B cell (primary cell): ENCODE measurements around the gene UBASH3B. TPM values are rescaled to one million over a fixed set of nuclear protein-coding genes. Genes with fewer than 3 reads are reported as not detected.

Experiments used
- ATAC-seq: fragments of 200-7000 bp; cut with Tn5 transposase; one replicate; pipeline ENCODE4 v1.10.0; 2021; ENCODE audit warnings: low read depth, mild to moderate bottlenecking, moderate number of reproducible peaks, moderate library complexity
- CTCF ChIA-PET: fragments of 350-600 bp; sonication (Branson Sonifier 250); formaldehyde crosslinking; loops from one replicate; lab custom pipeline; 2021; ENCODE audit warnings: antibody characterized with exemption, inconsistent platforms; lab: Charles Lee
- POLR2A ChIA-PET: fragments of 350-600 bp; sonication (Branson Sonifier 250); formaldehyde crosslinking; loops from one replicate; lab custom pipeline; 2021; ENCODE audit warnings: antibody characterized with exemption; lab: Charles Lee
- DNase-seq: peaks from one replicate; pipeline ENCODE4 v3.0.0; 2013
- H2AFZ ChIP-seq: 2 replicates; pipeline ENCODE4 v1.6.1; 2012; ENCODE audit warnings: mild to moderate bottlenecking, low read depth, low read length; ENCODE audit not compliant: insufficient read depth, poor library complexity, severe bottlenecking
- H3K27ac ChIP-seq, 2 donors: 1 replicate in 1 of 2; 2 replicates in 1 of 2; pipeline ENCODE4 v1.5.1; 2012 to 2013; ENCODE audit warnings: low read length in 2 of 2, mild to moderate bottlenecking in 2 of 2, moderate library complexity in 1 of 2
- H3K27me3 ChIP-seq, 4 experiments: fragments of 200-600 bp in 1 of 4; sonication (generic) in 1 of 4; replicated peaks in 1 of 4; 1 replicate in 2 of 4; 2 replicates in 2 of 4; pipeline versions ENCODE4 v1.6.1 to v1.7.0; 2013 to 2016; ENCODE audit warnings: low read length in 3 of 4, mild to moderate bottlenecking in 2 of 4, mixed read lengths in 1 of 4, moderate library complexity in 1 of 4; ENCODE audit not compliant: insufficient read depth in 4 of 4, control insufficient read depth in 3 of 4; ENCODE audit errors: control extremely low read depth in 1 of 4
- H3K36me3 ChIP-seq, 2 experiments: replicated peaks in 1 of 2; 1 replicate in 1 of 2; 2 replicates in 1 of 2; pipeline versions ENCODE4 v1.6.1 to v1.7.1; 2013; ENCODE audit warnings: low read length in 1 of 2; ENCODE audit not compliant: insufficient read depth in 2 of 2, control insufficient read depth in 1 of 2; ENCODE audit errors: control extremely low read depth in 1 of 2, extremely low read depth in 1 of 2
- H3K4me1 ChIP-seq, 2 donors: fragments of 200-600 bp in 1 of 2; sonication (generic) in 1 of 2; 1 replicate in 1 of 2; 2 replicates in 1 of 2; pipeline versions ENCODE4 v1.5.1 to v1.6.1; 2013 to 2017; ENCODE audit warnings: low read length in 2 of 2; ENCODE audit not compliant: control insufficient read depth in 2 of 2, insufficient read depth in 2 of 2
- H3K4me2 ChIP-seq: replicated peaks from 2 replicates; pipeline ENCODE3; 2012; ENCODE audit warnings: mild to moderate bottlenecking, low read depth, low read length; ENCODE audit not compliant: poor library complexity, severe bottlenecking
- H3K4me3 ChIP-seq, 5 experiments: fragments of 200-600 bp in 1 of 5; sonication (generic) in 1 of 5; 1 replicate in 3 of 5; 2 replicates in 2 of 5; pipeline versions ENCODE4 v1.5.1 to v1.7.0; 2011 to 2016; ENCODE audit warnings: low read length in 4 of 5, mild to moderate bottlenecking in 4 of 5, low read depth in 2 of 5, control low read depth in 1 of 5, moderate library complexity in 1 of 5; ENCODE audit not compliant: insufficient read depth in 1 of 5; ENCODE audit errors: control extremely low read depth in 1 of 5, extremely low read depth in 1 of 5
- H3K79me2 ChIP-seq: fragments of 200-600 bp; sonication (generic); one replicate; pipeline ENCODE4 v1.6.0; 2016; ENCODE audit warnings: low read length; ENCODE audit not compliant: control insufficient read depth, insufficient read depth
- H3K9ac ChIP-seq: fragments of 200-600 bp; sonication (generic); 2 replicates; pipeline ENCODE4 v1.6.1; 2017; ENCODE audit warnings: mild to moderate bottlenecking, low read length, moderate library complexity
- H3K9me3 ChIP-seq, 3 donors: one replicate each; pipeline versions ENCODE4 v1.6.1 to v1.7.1; 2013; ENCODE audit warnings: low read length in 2 of 3; ENCODE audit not compliant: control insufficient read depth in 2 of 3, insufficient read depth in 1 of 3; ENCODE audit errors: control extremely low read depth in 1 of 3
- H4K20me1 ChIP-seq: 2 replicates; pipeline ENCODE4 v1.6.0; 2012; ENCODE audit warnings: mild to moderate bottlenecking, low read length; ENCODE audit not compliant: insufficient read depth, control insufficient read depth, poor library complexity, severe bottlenecking
- H3K27ac Mint-ChIP-seq: one replicate; pipeline ENCODE4 v1.8.0; 2021; ENCODE audit warnings: mixed read lengths
- H3K27me3 Mint-ChIP-seq: one replicate; pipeline ENCODE4 v1.8.0; 2021; ENCODE audit warnings: mixed read lengths
- H3K4me1 Mint-ChIP-seq: one replicate; pipeline ENCODE4 v1.8.0; 2021; ENCODE audit warnings: mixed read lengths
- H3K4me3 Mint-ChIP-seq: one replicate; pipeline ENCODE4 v1.8.0; 2021; ENCODE audit warnings: mixed read lengths
- H3K9me3 Mint-ChIP-seq: one replicate; pipeline ENCODE4 v1.8.0; 2022; ENCODE audit warnings: mixed read lengths; ENCODE audit not compliant: insufficient read depth
- EZH2 ChIP-seq: IDR thresholded peaks from 2 replicates; pipeline ENCODE4 v1.6.1; 2012; ENCODE audit warnings: borderline replicate concordance, low read depth, mild to moderate bottlenecking, moderate library complexity, low read length; ENCODE audit not compliant: insufficient read depth, poor library complexity, severe bottlenecking
- WGBS: methylation state at CpG from one replicate; pipeline ENCODE4 v1.1.5; 2013; ENCODE audit warnings: missing lambda C conversion rate; ENCODE audit not compliant: insufficient coverage; 5-methylcytosine and 5-hydroxymethylcytosine counted together
- intact Hi-C: fragments of 100-400 bp; cut with micrococcal nuclease; formaldehyde crosslinking; loops from one replicate; pipeline ENCODE4 v1.10.0; 2022
- polyA plus RNA-seq: library from polyadenylated mRNA; depleted of rRNA; stranded (reverse); fragments of >200 nt; gene quantifications from 2 replicates; pipeline ENCODE4 v1.2.3, GENCODE V29; 2012
- total RNA-seq, 2 donors: library from RNA; stranded (reverse); fragments of 120-200 nt in 1 of 2; gene quantifications; 1 replicate in 1 of 2; 2 replicates in 1 of 2; pipeline versions ENCODE4 v1.2.3 to v1.2.4, GENCODE V29; 2013 to 2022
- TF ChIP-seq, protein P1 (sequence below): fragments of 200-600 bp; IDR thresholded peaks from one replicate; pipeline ENCODE4 v1.8.0; 2022; ENCODE audit warnings: antibody characterized with exemption, mild to moderate bottlenecking

The UBASH3B gene
- total and polyA plus RNA-seq, 2 donors (not counting 1 experiment from before 2014, with no cell fraction given), result 2.3 to 3.6 TPM

DNA sequence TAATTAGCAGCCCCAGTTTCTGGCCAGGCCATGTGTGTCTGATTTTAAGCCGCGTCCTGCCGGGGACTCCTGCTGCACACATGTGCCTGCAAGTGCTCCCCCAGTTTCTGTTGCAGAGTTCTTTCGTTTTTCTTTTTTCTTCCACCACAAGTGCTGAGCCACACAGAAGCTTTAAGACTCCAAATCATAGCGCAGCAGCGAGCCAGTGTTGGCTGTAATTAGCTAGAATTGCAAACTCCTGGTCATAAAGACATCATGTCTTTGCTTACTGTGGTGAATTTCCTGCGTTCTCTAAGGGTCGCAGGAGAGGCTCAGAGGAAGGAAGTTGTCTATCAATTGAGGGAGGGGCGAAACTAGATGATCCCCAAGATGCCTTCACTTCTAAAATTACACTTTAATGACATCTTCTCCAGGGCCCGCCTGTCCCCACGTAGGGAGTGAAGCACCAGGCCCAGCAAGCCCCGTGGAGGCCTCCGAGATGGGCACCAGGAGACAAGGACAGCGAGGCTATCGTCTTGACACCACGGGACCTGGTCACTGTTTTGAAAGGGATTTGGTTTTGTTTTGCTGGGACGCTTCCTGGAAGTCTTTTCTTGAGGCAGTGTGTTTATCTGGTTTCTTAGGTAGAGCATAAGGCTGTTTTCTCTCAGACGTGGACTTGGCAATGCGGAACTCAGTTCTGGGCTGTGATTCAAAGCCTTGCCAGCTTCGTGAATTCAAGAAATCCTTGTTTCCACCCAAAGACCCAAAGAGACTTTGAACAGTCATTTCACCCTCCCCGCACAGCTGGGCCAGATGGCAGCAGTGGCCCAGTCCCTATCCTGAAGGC lies 71.8 kb downstream of the UBASH3B start:
- POLR2A ChIA-PET, result interaction anchor here (0.6 kb wide), 1 partner anchor 106 kb away, joined by 3 read pairs; no protein-coding TSS in a partner anchor
- peaks cover 32% of the 10 kb centered on the region for H3K79me2 ChIP-seq
- no peaks in the 10 kb centered on the region for H3K9me3 ChIP-seq
- H3K4me1 Mint-ChIP-seq, result peaks cover 50% of the 10 kb centered on the region
- H3K4me3 ChIP-seq, result peak overlapping the region in 4 of 5 experiments; percentile 18 to 45 (median 38)
- H3K9ac ChIP-seq, result peak overlapping the region; percentile 46
- peaks cover 0 to 4% (median 1%) of the 10 kb centered on the region in 4 experiments for H3K27me3 ChIP-seq
- peak overlapping the region; percentile 82 for H3K4me3 Mint-ChIP-seq
- no peaks in the 10 kb centered on the region for H4K20me1 ChIP-seq
- H3K36me3 ChIP-seq, result no peaks in the 10 kb centered on the region
- H3K4me1 ChIP-seq, result peaks cover 26 to 40% of the 10 kb centered on the region in 2 donors
- CTCF ChIA-PET, result interaction anchor here (0.6 to 2.1 kb wide), 7 partner anchors 11 to 99 kb away, joined by 3 to 9 read pairs (median 3); no protein-coding TSS in a partner anchor
- no peak overlapping the region for H3K27ac ChIP-seq
- ATAC-seq, result peak; percentile 56
- WGBS, result 61% methylated on average over 12 of the region's 21 CpGs
- no peaks in the 10 kb centered on the region for H3K9me3 Mint-ChIP-seq
- intact Hi-C loops, result no loop called here
- peak overlapping the region; percentile 64 for H2AFZ ChIP-seq
- peak; percentile 38 for DNase-seq
- H3K4me2 ChIP-seq, result peak overlapping the region; percentile 71
- peak overlapping the region; percentile 64 for H3K27ac Mint-ChIP-seq
- no peak for TF ChIP-seq EZH2
- TF ChIP-seq, protein P1, sequence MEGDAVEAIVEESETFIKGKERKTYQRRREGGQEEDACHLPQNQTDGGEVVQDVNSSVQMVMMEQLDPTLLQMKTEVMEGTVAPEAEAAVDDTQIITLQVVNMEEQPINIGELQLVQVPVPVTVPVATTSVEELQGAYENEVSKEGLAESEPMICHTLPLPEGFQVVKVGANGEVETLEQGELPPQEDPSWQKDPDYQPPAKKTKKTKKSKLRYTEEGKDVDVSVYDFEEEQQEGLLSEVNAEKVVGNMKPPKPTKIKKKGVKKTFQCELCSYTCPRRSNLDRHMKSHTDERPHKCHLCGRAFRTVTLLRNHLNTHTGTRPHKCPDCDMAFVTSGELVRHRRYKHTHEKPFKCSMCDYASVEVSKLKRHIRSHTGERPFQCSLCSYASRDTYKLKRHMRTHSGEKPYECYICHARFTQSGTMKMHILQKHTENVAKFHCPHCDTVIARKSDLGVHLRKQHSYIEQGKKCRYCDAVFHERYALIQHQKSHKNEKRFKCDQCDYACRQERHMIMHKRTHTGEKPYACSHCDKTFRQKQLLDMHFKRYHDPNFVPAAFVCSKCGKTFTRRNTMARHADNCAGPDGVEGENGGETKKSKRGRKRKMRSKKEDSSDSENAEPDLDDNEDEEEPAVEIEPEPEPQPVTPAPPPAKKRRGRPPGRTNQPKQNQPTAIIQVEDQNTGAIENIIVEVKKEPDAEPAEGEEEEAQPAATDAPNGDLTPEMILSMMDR, result no peak
- peaks cover 13% of the 10 kb centered on the region for H3K27me3 Mint-ChIP-seq

DNA sequence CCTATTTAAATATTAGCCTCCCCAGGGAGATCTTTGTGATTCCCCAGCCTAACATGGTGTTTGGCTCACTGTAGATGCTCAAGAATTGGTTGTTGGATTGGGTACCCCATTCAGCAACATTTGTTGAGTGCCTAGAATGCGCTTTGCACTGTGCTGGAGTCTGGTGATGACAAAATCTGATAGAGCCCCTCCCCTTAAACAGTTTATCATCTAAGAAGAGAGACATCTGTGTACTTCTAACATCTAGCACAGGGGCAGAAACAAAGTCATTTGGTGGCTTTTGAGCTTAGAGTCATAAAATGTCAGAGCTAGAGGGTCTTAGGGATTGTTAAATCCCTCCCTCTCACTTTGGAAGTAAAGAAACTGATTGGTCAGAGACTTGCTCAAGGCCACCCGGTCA lies 73.0 kb downstream of the UBASH3B start:
- peaks cover 37% of the 10 kb centered on the region for H3K79me2 ChIP-seq
- no peak overlapping the region for H2AFZ ChIP-seq
- no peaks in the 10 kb centered on the region for H4K20me1 ChIP-seq
- no peak overlapping the region for H3K4me3 ChIP-seq
- CTCF ChIA-PET, result interaction anchor here (2.1 kb wide), 1 partner anchor 28 kb away, joined by 9 read pairs; no protein-coding TSS in a partner anchor
- peaks cover 26 to 38% of the 10 kb centered on the region in 2 donors for H3K4me1 ChIP-seq
- H3K4me3 Mint-ChIP-seq, result no peak overlapping the region
- H3K9me3 ChIP-seq, result no peaks in the 10 kb centered on the region
- no peaks in the 10 kb centered on the region for H3K36me3 ChIP-seq
- H3K9me3 Mint-ChIP-seq, result no peaks in the 10 kb centered on the region
- H3K27me3 Mint-ChIP-seq, result peaks cover 8% of the 10 kb centered on the region
- TF ChIP-seq, protein P1, result no peak
- no peak for TF ChIP-seq EZH2
- H3K9ac ChIP-seq, result no peak overlapping the region
- H3K27ac Mint-ChIP-seq, result no peak overlapping the region
- H3K27me3 ChIP-seq, result peaks cover 0 to 6% (median 1%) of the 10 kb centered on the region in 4 experiments
- no peak for ATAC-seq
- no peak overlapping the region for H3K4me2 ChIP-seq
- POLR2A ChIA-PET, result no interaction called here
- H3K4me1 Mint-ChIP-seq, result peaks cover 44% of the 10 kb centered on the region
- DNase-seq, result no peak
- intact Hi-C loops, result no loop called here
- no peak overlapping the region for H3K27ac ChIP-seq
- WGBS, result 90% methylated on average over 1 of the region's 2 CpGs
